SK-N-SH (cell line): ENCODE results near the gene HDLBP. TPM values are rescaled to one million over a fixed set of nuclear protein-coding genes. Genes with fewer than 3 reads are reported as not detected.
"Not testable (repeated sequence)": the region's sequence is repeated elsewhere in the genome, so short reads cannot be mapped to it uniquely, and the experiment has no call there.

Source experiments
- CTCF ChIA-PET: fragments of 300-600, 350-600 bp; formaldehyde crosslinking; extraction: SDS; loops from one replicate; lab custom pipeline; 2021; lab: Yijun Ruan, JAX
- POLR2A ChIA-PET: fragments of 350-600 bp; sonication (Branson Sonifier 250); formaldehyde crosslinking; extraction: SDS; loops from one replicate; lab custom pipeline; 2020; ENCODE audit warnings: antibody characterized with exemption, inconsistent platforms; lab: Yijun Ruan, JAX
- DNase-seq: peaks from one replicate; pipeline ENCODE4 v3.0.0; 2012
- H2AFZ ChIP-seq: fragments of 200-600 bp; sonication (generic); 2 replicates; pipeline ENCODE4 v1.8.1; 2016; ENCODE audit warnings: antibody characterized with exemption, mild to moderate bottlenecking, low read depth
- H3F3A ChIP-seq: fragments of 200-600 bp; sonication (generic); replicated peaks from 2 replicates; pipeline ENCODE3; 2016; ENCODE audit warnings: antibody characterized with exemption, mild to moderate bottlenecking; ENCODE audit not compliant: insufficient read depth
- H3K27ac ChIP-seq, 2 experiments: fragments of 200-500 bp in 1 of 2; fragments of 200-600 bp in 1 of 2; sonication (Bioruptor generic) in 1 of 2; sonication (generic), shearing (Covaris generic) in 1 of 2; 2 replicates each; pipeline versions ENCODE4 v1.5.1 to v1.6.1; 2014 to 2016; ENCODE audit warnings: low read depth in 2 of 2, inconsistent platforms in 1 of 2, low read length in 1 of 2, mild to moderate bottlenecking in 1 of 2, mixed read lengths in 1 of 2
- H3K27me3 ChIP-seq: fragments of 200-600 bp; sonication (generic), shearing (Covaris generic); 2 replicates; pipeline ENCODE4 v1.6.1; 2016; ENCODE audit warnings: mixed run types; ENCODE audit not compliant: insufficient read depth
- H3K36me3 ChIP-seq, 2 experiments: fragments of 200-500 bp in 1 of 2; fragments of 200-600 bp in 1 of 2; sonication (Bioruptor generic) in 1 of 2; sonication (generic) in 1 of 2; replicated peaks in 1 of 2; 2 replicates each; pipeline versions ENCODE3 to v1.5.1; 2014 to 2016; ENCODE audit warnings: low read length in 1 of 2, mild to moderate bottlenecking in 1 of 2; ENCODE audit not compliant: insufficient read depth in 2 of 2, control insufficient read depth in 1 of 2
- H3K4me1 ChIP-seq, 2 experiments: fragments of 200-500 bp in 1 of 2; fragments of 200-600 bp in 1 of 2; sonication (Bioruptor generic) in 1 of 2; sonication (generic), shearing (Covaris generic) in 1 of 2; 2 replicates each; pipeline versions ENCODE4 v1.5.1 to v1.6.1; 2014 to 2016; ENCODE audit warnings: low read depth in 1 of 2, low read length in 1 of 2, mixed run types in 1 of 2; ENCODE audit not compliant: insufficient read depth in 2 of 2, control insufficient read depth in 1 of 2
- H3K4me2 ChIP-seq: fragments of 200-600 bp; sonication (generic), shearing (Covaris generic); 2 replicates; pipeline ENCODE4 v1.6.1; 2017; ENCODE audit warnings: mixed run types
- H3K4me3 ChIP-seq, 2 experiments: fragments of 200-500 bp in 1 of 2; fragments of 200-600 bp in 1 of 2; sonication (Bioruptor generic) in 1 of 2; sonication (generic), shearing (Covaris generic) in 1 of 2; 2 replicates each; pipeline versions ENCODE4 v1.5.1 to v1.8.1; 2014 to 2016; ENCODE audit warnings: low read depth in 2 of 2, inconsistent platforms in 1 of 2, low read length in 1 of 2, mild to moderate bottlenecking in 1 of 2, mixed read lengths in 1 of 2, moderate library complexity in 1 of 2
- H3K79me2 ChIP-seq: fragments of 200-600 bp; sonication (generic); 2 replicates; pipeline ENCODE4 v1.8.1; 2017; ENCODE audit warnings: mild to moderate bottlenecking; ENCODE audit not compliant: insufficient read depth
- H3K9ac ChIP-seq: fragments of 200-600 bp; sonication (generic); 2 replicates; pipeline ENCODE4 v1.6.1; 2017; ENCODE audit warnings: mixed run types
- H3K9me2 ChIP-seq: fragments of 200-600 bp; sonication (generic); 2 replicates; pipeline ENCODE4 v1.6.1; 2017; ENCODE audit warnings: mixed run types
- H3K9me3 ChIP-seq: fragments of 200-600 bp; sonication (generic); 2 replicates; pipeline ENCODE4 v1.6.1; 2017; ENCODE audit warnings: mixed run types, mild to moderate bottlenecking, moderate library complexity
- H4K20me1 ChIP-seq: fragments of 200-600 bp; sonication (generic); 2 replicates; pipeline ENCODE4 v1.6.1; 2017; ENCODE audit warnings: mild to moderate bottlenecking, mixed run types; ENCODE audit not compliant: insufficient read depth
- EP300 ChIP-seq, 2 experiments: IDR thresholded peaks; 2 replicates each; pipeline versions ENCODE4 v1.4.0 to v1.6.1; 2012; ENCODE audit warnings: borderline replicate concordance in 1 of 2, low read depth in 1 of 2, low read length in 1 of 2
- EZH2phosphoT487 ChIP-seq: fragments of 200-600 bp; sonication (generic); IDR thresholded peaks from 2 replicates; pipeline ENCODE4 v1.6.1; 2017; ENCODE audit warnings: low read depth, mixed run types, mild to moderate bottlenecking, antibody characterized with exemption, moderate library complexity, borderline replicate concordance
- FOXM1 ChIP-seq: IDR thresholded peaks from 2 replicates; pipeline ENCODE4 v1.4.0; 2012; ENCODE audit warnings: low read depth, mild to moderate bottlenecking
- GABPA ChIP-seq: IDR thresholded peaks from 2 replicates; pipeline ENCODE4 v1.4.0; 2012; ENCODE audit warnings: low read depth, mild to moderate bottlenecking
- NRF1 ChIP-seq: IDR thresholded peaks from 2 replicates; pipeline ENCODE4 v1.6.1; 2012; ENCODE audit warnings: low read depth, mild to moderate bottlenecking, low read length
- RCOR1 ChIP-seq: fragments of 150-350 bp; IDR thresholded peaks from 2 replicates; pipeline ENCODE4 v1.6.1; 2017; ENCODE audit warnings: antibody characterized with exemption, low read length
- SIN3A ChIP-seq: IDR thresholded peaks from 2 replicates; pipeline ENCODE4 v1.6.1; 2012; ENCODE audit warnings: low read depth, mild to moderate bottlenecking, low read length, moderate library complexity, borderline replicate concordance
- SMC3 ChIP-seq: IDR thresholded peaks from 2 replicates; pipeline ENCODE4 v1.6.1; 2012; ENCODE audit warnings: low read depth, low read length, improper control_type of control experiment
- TCF12 ChIP-seq: IDR thresholded peaks from 2 replicates; pipeline ENCODE4 v1.4.0; 2012
- YY1 ChIP-seq: IDR thresholded peaks from 2 replicates; pipeline ENCODE4 v1.4.0; 2012; ENCODE audit warnings: low read depth, mild to moderate bottlenecking
- WGBS: methylation state at CpG from one replicate; pipeline ENCODE4 v1.1.6; 2017; ENCODE audit warnings: low lambda C conversion rate; 5-methylcytosine and 5-hydroxymethylcytosine counted together
- polyA plus RNA-seq, 3 experiments: library from polyadenylated mRNA; depleted of rRNA; stranded (reverse); fragments of >200 nt; gene quantifications; 2 replicates each; pipeline ENCODE4 v1.2.3, GENCODE V29; 2012
- TF ChIP-seq, protein P1 (sequence below): fragments of 150-350 bp; IDR thresholded peaks from 2 replicates; pipeline ENCODE4 v1.6.1; 2016; ENCODE audit warnings: mild to moderate bottlenecking, low read depth, low read length
- TF ChIP-seq, protein P2 (sequence below): IDR thresholded peaks from 2 replicates; pipeline ENCODE4 v1.4.0; 2012; ENCODE audit warnings: low read depth, borderline replicate concordance
- TF ChIP-seq, protein P3 (sequence below): fragments of 150-350 bp; IDR thresholded peaks from 2 replicates; pipeline ENCODE4 v1.6.1; 2017; ENCODE audit warnings: antibody characterized with exemption, low read length, low read depth, borderline replicate concordance
- TF ChIP-seq, protein P4 (sequence below): IDR thresholded peaks from 2 replicates; pipeline ENCODE4 v1.6.1; 2012; ENCODE audit warnings: mild to moderate bottlenecking, low read depth, low read length, moderate library complexity

The HDLBP gene
- polyA plus RNA-seq, 1 of the 3 experiments (the other 2 are of a cell fraction): 263 TPM

DNA sequence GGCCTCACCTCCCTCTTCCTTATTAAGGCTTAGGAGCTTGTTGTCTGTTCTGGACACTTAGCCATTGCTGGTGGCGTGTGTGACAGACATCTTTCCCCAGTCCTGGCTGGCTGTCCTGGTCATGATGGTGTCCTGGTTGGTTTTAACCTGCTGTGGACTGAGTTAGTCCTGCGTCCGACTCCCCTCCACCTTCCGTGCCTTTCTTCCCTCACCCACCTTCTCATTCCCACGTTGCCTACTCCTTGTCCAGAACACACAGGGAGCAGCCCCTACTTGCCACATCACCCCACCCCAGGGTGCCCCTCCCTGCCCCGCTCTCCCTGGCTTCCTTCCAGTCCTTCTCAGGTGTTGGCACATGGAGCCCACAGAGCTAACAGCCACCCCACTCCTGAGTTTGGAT is 117.5 kb downstream of the HDLBP start:
- no peak overlapping the region for H2AFZ ChIP-seq
- no peaks in the 10 kb centered on the region for H3F3A ChIP-seq
- TF ChIP-seq TCF12: no peak
- TF ChIP-seq, protein P1, sequence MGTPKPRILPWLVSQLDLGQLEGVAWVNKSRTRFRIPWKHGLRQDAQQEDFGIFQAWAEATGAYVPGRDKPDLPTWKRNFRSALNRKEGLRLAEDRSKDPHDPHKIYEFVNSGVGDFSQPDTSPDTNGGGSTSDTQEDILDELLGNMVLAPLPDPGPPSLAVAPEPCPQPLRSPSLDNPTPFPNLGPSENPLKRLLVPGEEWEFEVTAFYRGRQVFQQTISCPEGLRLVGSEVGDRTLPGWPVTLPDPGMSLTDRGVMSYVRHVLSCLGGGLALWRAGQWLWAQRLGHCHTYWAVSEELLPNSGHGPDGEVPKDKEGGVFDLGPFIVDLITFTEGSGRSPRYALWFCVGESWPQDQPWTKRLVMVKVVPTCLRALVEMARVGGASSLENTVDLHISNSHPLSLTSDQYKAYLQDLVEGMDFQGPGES: no peak
- no peak for TF ChIP-seq SMC3
- CTCF ChIA-PET: interaction anchor here (1.2 kb wide), 1 partner anchor 11 kb away, joined by 3 read pairs; no protein-coding TSS in a partner anchor
- no peaks in the 10 kb centered on the region for H3K9me2 ChIP-seq
- POLR2A ChIA-PET: no interaction called here
- no peaks in the 10 kb centered on the region for H3K27me3 ChIP-seq
- H3K27ac ChIP-seq: no peak overlapping the region
- no peaks in the 10 kb centered on the region for H3K36me3 ChIP-seq
- no peaks in the 10 kb centered on the region for H4K20me1 ChIP-seq
- no peak overlapping the region for H3K9ac ChIP-seq
- H3K4me3 ChIP-seq: no peak overlapping the region
- H3K4me2 ChIP-seq: no peak overlapping the region
- 80% methylated on average over 6 of the region's 6 CpGs for WGBS
- H3K9me3 ChIP-seq: no peaks in the 10 kb centered on the region
- no peaks in the 10 kb centered on the region for H3K79me2 ChIP-seq
- DNase-seq: no peak
- no peaks in the 10 kb centered on the region for H3K4me1 ChIP-seq

DNA sequence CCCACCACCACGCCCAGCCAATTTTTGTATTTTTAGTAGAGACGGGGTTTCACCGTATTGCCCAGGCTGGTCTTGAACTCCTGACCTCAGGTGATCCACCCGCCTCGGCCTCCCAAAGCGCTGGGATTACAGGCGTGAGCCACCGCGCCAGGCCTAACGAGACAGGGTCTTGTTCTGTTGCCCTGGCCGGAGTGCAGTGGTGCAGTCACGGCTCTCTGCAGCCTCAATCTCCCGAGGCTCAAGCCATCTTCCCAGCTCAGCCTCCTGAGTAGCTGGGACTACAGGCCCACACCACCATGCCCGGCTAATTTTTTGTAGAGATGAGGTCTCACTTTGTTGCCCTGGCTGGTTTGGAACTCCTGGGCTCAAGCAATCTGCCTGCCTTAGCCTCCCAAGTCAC is 118.2 kb downstream of the HDLBP start:
- H3K9me3 ChIP-seq, H3F3A ChIP-seq, CTCF ChIA-PET, H4K20me1 ChIP-seq, H3K4me3 ChIP-seq, H3K4me1 ChIP-seq, DNase-seq, H3K27me3 ChIP-seq, H3K36me3 ChIP-seq, H3K79me2 ChIP-seq, H3K9me2 ChIP-seq, H2AFZ ChIP-seq, H3K9ac ChIP-seq, H3K27ac ChIP-seq, POLR2A ChIA-PET, H3K4me2 ChIP-seq: not testable (repeated sequence)
- 85% methylated on average over 7 of the region's 14 CpGs for WGBS

DNA sequence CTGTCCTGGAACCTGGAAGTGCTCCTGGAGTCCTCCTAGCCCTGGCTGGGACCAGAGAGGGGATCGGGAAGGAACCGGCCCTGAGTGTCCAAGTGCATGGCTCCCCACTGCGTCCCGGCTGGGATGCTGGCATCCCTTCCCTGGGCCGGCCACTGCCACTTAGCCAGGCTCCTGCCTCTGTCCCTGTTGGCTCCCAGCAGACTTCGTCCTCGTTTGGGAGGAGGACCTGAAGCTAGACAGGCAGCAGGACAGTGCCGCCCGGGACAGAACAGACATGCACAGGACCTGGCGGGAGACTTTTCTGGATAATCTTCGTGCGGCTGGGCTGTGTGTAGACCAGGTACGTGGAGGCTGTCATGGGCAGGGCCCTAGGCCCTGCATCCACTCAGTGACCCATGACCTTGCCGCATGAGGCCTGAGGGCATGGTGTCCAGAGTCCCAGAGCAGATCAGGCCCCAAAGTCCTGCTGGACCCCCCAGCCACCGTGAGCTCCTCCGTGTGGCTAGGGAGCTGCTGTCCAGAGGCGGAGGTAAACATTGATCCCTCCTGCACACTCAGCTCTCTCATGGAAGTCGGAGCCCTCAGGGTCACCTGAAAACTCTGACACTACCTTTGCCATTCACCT is 119.9 kb downstream of the HDLBP start:
- H3K27me3 ChIP-seq: no peaks in the 10 kb centered on the region
- no peaks in the 10 kb centered on the region for H3K36me3 ChIP-seq
- ChIA-PET POLR2A (no interaction called here), CTCF (no interaction called here)
- no peak for DNase-seq
- H3F3A ChIP-seq: no peaks in the 10 kb centered on the region
- H2AFZ ChIP-seq: no peak overlapping the region
- no peak overlapping the region for H3K4me2 ChIP-seq
- H3K4me3 ChIP-seq: no peak overlapping the region
- no peaks in the 10 kb centered on the region for H3K9me2 ChIP-seq
- H3K79me2 ChIP-seq: no peaks in the 10 kb centered on the region
- H3K9me3 ChIP-seq: no peaks in the 10 kb centered on the region
- no peaks in the 10 kb centered on the region for H3K4me1 ChIP-seq
- no peak overlapping the region for H3K9ac ChIP-seq
- 77% methylated on average over 13 of the region's 18 CpGs for WGBS
- no peaks in the 10 kb centered on the region for H4K20me1 ChIP-seq
- no peak overlapping the region for H3K27ac ChIP-seq
- TF ChIP-seq RCOR1 (no peak), NRF1 (no peak), TCF12 (no peak), SMC3 (no peak), YY1 (no peak), GABPA (no peak), FOXM1 (no peak), SIN3A (no peak), EZH2phosphoT487 (no peak), EP300 (IDR thresholded peaks at IDR 0.05; ENCODE audit: borderline replicate concordance in 1 of 2, low read depth in 1 of 2, low read length in 1 of 2) (no peak)
- TF ChIP-seq, protein P2, sequence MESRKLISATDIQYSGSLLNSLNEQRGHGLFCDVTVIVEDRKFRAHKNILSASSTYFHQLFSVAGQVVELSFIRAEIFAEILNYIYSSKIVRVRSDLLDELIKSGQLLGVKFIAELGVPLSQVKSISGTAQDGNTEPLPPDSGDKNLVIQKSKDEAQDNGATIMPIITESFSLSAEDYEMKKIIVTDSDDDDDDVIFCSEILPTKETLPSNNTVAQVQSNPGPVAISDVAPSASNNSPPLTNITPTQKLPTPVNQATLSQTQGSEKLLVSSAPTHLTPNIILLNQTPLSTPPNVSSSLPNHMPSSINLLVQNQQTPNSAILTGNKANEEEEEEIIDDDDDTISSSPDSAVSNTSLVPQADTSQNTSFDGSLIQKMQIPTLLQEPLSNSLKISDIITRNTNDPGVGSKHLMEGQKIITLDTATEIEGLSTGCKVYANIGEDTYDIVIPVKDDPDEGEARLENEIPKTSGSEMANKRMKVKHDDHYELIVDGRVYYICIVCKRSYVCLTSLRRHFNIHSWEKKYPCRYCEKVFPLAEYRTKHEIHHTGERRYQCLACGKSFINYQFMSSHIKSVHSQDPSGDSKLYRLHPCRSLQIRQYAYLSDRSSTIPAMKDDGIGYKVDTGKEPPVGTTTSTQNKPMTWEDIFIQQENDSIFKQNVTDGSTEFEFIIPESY: no peak
- TF ChIP-seq, protein P3, sequence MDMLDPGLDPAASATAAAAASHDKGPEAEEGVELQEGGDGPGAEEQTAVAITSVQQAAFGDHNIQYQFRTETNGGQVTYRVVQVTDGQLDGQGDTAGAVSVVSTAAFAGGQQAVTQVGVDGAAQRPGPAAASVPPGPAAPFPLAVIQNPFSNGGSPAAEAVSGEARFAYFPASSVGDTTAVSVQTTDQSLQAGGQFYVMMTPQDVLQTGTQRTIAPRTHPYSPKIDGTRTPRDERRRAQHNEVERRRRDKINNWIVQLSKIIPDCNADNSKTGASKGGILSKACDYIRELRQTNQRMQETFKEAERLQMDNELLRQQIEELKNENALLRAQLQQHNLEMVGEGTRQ: no peak
- TF ChIP-seq, protein P4, sequence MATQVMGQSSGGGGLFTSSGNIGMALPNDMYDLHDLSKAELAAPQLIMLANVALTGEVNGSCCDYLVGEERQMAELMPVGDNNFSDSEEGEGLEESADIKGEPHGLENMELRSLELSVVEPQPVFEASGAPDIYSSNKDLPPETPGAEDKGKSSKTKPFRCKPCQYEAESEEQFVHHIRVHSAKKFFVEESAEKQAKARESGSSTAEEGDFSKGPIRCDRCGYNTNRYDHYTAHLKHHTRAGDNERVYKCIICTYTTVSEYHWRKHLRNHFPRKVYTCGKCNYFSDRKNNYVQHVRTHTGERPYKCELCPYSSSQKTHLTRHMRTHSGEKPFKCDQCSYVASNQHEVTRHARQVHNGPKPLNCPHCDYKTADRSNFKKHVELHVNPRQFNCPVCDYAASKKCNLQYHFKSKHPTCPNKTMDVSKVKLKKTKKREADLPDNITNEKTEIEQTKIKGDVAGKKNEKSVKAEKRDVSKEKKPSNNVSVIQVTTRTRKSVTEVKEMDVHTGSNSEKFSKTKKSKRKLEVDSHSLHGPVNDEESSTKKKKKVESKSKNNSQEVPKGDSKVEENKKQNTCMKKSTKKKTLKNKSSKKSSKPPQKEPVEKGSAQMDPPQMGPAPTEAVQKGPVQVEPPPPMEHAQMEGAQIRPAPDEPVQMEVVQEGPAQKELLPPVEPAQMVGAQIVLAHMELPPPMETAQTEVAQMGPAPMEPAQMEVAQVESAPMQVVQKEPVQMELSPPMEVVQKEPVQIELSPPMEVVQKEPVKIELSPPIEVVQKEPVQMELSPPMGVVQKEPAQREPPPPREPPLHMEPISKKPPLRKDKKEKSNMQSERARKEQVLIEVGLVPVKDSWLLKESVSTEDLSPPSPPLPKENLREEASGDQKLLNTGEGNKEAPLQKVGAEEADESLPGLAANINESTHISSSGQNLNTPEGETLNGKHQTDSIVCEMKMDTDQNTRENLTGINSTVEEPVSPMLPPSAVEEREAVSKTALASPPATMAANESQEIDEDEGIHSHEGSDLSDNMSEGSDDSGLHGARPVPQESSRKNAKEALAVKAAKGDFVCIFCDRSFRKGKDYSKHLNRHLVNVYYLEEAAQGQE: no peak
